ENCODE results near the gene ATP8B1.

DNA sequence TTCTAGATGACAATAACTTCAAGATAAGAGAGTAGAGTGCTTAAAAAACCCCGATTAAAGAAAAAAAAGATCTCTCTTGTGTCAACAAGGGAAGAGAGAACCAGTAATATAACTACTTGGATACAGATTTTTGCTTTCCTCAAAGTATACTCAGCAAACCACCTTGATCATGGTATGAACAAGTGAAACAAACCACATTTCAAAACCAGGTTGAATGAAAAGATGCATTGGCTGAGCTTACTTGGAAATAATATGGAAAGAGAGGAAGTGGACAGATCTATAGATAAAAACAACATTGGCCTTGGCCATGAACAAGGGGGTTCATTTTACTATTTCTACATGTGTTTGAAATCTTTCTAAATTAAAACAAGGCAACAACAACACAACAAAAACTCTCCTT lies 50.1 kb downstream of the ATP8B1 start:
- TF ChIP-seq, protein P1, sequence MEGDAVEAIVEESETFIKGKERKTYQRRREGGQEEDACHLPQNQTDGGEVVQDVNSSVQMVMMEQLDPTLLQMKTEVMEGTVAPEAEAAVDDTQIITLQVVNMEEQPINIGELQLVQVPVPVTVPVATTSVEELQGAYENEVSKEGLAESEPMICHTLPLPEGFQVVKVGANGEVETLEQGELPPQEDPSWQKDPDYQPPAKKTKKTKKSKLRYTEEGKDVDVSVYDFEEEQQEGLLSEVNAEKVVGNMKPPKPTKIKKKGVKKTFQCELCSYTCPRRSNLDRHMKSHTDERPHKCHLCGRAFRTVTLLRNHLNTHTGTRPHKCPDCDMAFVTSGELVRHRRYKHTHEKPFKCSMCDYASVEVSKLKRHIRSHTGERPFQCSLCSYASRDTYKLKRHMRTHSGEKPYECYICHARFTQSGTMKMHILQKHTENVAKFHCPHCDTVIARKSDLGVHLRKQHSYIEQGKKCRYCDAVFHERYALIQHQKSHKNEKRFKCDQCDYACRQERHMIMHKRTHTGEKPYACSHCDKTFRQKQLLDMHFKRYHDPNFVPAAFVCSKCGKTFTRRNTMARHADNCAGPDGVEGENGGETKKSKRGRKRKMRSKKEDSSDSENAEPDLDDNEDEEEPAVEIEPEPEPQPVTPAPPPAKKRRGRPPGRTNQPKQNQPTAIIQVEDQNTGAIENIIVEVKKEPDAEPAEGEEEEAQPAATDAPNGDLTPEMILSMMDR (IDR thresholded peaks at IDR 0.05) = no peak
- TF ChIP-seq FOXJ3 (CRISPR knock-in tag; IDR thresholded peaks at IDR 0.05; ENCODE audit: borderline replicate concordance) (no peak), SP1 (CRISPR knock-in tag; conservative IDR thresholded peaks at IDR 0.05) (no peak), CREM (CRISPR knock-in tag; IDR thresholded peaks at IDR 0.05) (no peak), ESRRA (CRISPR knock-in tag; IDR thresholded peaks at IDR 0.05; ENCODE audit: borderline replicate concordance) (no peak), ZBTB21 (CRISPR knock-in tag; IDR thresholded peaks at IDR 0.05; ENCODE audit: borderline replicate concordance) (no peak), FOXK1 (CRISPR knock-in tag; IDR thresholded peaks at IDR 0.05) (no peak), CBFB (CRISPR knock-in tag; IDR thresholded peaks at IDR 0.05; ENCODE audit: low read depth) (no peak), NR2C2 (CRISPR knock-in tag; IDR thresholded peaks at IDR 0.05) (no peak), JUN (CRISPR knock-in tag; IDR thresholded peaks at IDR 0.05) (no peak)
- TF ChIP-seq, protein P2, sequence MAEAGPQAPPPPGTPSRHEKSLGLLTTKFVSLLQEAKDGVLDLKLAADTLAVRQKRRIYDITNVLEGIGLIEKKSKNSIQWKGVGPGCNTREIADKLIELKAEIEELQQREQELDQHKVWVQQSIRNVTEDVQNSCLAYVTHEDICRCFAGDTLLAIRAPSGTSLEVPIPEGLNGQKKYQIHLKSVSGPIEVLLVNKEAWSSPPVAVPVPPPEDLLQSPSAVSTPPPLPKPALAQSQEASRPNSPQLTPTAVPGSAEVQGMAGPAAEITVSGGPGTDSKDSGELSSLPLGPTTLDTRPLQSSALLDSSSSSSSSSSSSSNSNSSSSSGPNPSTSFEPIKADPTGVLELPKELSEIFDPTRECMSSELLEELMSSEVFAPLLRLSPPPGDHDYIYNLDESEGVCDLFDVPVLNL (CRISPR knock-in tag; IDR thresholded peaks at IDR 0.05; ENCODE audit: borderline replicate concordance, low read depth) = no peak
- TF ChIP-seq, protein P3, sequence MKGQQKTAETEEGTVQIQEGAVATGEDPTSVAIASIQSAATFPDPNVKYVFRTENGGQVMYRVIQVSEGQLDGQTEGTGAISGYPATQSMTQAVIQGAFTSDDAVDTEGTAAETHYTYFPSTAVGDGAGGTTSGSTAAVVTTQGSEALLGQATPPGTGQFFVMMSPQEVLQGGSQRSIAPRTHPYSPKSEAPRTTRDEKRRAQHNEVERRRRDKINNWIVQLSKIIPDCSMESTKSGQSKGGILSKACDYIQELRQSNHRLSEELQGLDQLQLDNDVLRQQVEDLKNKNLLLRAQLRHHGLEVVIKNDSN (CRISPR knock-in tag; IDR thresholded peaks at IDR 0.05) = no peak
- TF ChIP-seq, protein P4, sequence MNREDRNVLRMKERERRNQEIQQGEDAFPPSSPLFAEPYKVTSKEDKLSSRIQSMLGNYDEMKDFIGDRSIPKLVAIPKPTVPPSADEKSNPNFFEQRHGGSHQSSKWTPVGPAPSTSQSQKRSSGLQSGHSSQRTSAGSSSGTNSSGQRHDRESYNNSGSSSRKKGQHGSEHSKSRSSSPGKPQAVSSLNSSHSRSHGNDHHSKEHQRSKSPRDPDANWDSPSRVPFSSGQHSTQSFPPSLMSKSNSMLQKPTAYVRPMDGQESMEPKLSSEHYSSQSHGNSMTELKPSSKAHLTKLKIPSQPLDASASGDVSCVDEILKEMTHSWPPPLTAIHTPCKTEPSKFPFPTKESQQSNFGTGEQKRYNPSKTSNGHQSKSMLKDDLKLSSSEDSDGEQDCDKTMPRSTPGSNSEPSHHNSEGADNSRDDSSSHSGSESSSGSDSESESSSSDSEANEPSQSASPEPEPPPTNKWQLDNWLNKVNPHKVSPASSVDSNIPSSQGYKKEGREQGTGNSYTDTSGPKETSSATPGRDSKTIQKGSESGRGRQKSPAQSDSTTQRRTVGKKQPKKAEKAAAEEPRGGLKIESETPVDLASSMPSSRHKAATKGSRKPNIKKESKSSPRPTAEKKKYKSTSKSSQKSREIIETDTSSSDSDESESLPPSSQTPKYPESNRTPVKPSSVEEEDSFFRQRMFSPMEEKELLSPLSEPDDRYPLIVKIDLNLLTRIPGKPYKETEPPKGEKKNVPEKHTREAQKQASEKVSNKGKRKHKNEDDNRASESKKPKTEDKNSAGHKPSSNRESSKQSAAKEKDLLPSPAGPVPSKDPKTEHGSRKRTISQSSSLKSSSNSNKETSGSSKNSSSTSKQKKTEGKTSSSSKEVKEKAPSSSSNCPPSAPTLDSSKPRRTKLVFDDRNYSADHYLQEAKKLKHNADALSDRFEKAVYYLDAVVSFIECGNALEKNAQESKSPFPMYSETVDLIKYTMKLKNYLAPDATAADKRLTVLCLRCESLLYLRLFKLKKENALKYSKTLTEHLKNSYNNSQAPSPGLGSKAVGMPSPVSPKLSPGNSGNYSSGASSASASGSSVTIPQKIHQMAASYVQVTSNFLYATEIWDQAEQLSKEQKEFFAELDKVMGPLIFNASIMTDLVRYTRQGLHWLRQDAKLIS (CRISPR knock-in tag; IDR thresholded peaks at IDR 0.05; ENCODE audit: borderline replicate concordance) = no peak
- TF ChIP-seq, protein P5, sequence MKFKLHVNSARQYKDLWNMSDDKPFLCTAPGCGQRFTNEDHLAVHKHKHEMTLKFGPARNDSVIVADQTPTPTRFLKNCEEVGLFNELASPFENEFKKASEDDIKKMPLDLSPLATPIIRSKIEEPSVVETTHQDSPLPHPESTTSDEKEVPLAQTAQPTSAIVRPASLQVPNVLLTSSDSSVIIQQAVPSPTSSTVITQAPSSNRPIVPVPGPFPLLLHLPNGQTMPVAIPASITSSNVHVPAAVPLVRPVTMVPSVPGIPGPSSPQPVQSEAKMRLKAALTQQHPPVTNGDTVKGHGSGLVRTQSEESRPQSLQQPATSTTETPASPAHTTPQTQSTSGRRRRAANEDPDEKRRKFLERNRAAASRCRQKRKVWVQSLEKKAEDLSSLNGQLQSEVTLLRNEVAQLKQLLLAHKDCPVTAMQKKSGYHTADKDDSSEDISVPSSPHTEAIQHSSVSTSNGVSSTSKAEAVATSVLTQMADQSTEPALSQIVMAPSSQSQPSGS (CRISPR knock-in tag; IDR thresholded peaks at IDR 0.05; ENCODE audit: borderline replicate concordance, low read depth) = no peak
